Measurements from ENCODE around the gene DENND1B.

DNA sequence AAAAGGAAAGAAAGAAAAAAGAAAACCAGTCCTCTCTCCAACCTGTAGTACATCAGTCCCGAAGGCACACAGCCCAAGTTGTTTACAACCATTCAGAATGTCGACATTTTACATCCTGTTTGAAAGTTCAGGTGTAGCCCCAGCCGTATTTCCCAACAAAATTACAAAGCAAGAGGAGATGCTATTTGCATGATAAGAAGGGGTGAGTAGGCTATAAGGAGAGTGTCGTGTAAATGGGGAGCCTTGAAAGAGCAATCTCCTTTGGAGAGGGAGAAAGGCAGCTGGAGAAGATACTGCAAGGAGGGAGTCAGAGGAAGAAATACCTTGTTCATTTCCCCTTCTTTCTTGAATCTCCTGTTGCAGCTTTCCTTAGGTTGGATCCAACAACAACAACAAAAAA lies 35.5 kb upstream of the DENND1B start:
- TF ChIP-seq, protein P1, sequence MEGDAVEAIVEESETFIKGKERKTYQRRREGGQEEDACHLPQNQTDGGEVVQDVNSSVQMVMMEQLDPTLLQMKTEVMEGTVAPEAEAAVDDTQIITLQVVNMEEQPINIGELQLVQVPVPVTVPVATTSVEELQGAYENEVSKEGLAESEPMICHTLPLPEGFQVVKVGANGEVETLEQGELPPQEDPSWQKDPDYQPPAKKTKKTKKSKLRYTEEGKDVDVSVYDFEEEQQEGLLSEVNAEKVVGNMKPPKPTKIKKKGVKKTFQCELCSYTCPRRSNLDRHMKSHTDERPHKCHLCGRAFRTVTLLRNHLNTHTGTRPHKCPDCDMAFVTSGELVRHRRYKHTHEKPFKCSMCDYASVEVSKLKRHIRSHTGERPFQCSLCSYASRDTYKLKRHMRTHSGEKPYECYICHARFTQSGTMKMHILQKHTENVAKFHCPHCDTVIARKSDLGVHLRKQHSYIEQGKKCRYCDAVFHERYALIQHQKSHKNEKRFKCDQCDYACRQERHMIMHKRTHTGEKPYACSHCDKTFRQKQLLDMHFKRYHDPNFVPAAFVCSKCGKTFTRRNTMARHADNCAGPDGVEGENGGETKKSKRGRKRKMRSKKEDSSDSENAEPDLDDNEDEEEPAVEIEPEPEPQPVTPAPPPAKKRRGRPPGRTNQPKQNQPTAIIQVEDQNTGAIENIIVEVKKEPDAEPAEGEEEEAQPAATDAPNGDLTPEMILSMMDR (IDR thresholded peaks at IDR 0.05; ENCODE audit: low read length) = no peak
- no peak for TF ChIP-seq EZH2phosphoT487 (IDR thresholded peaks at IDR 0.05; ENCODE audit: low read length)

All from MM.1S (cell line).